HG03432 (cell line): Measurements from ENCODE around the gene TMEM45A.
"Not testable (repeated sequence)": the region's sequence is repeated elsewhere in the genome, so short reads cannot be mapped to it uniquely, and the experiment has no call there.

Experiments used
- ATAC-seq: cut with Tn5 transposase; IDR thresholded peaks from one replicate; pipeline ENCODE4 v1.9.1; 2021; ENCODE audit warnings: mild to moderate bottlenecking, moderate library complexity; ENCODE audit not compliant: unreplicated experiment

The TMEM45A gene

DNA sequence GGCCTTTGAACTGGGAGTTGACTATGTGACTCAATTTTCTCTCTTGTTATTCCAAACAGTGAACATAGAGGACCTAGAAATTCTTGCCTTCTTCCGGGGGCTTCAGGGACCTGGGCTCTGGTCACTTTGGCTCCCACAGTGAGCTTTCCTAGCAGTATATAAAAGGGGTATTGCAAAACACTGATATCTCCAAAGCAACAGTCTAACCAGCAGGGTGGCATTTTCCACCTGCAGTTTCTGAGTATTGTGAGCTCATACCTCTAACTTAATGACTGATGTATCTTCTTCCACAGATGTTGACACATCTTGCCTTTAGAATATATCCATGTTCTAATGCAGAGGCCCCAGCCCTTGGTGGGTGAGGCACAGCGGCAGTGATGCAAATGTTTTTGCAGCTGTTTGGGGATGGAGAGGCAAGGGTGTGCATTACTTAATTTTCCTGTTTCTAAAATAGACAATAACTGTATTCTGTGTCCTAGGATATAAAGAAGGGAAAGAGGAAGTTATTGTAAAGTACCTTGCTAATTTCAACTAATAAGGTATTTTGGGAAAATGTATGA, 71.3 kb downstream of the TMEM45A start:
- ATAC-seq, result no peak

DNA sequence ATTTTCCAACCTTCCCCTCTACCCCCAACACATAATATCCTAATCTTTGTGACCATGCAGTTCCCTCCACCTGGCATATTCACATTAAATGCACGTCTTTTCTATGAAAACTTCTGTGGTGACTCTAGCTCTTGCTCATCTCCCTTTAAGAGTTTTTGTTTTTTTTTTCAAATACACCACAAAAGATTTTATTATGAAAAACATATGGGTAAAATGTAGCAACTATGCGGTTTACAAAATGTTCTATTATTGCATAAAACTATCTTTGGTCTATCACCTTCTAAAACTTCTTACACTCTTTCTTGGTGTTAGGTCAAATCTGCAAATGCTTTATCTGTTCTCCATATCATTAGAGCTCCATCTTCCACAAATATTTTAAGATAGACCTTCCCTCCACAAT, 78.4 kb downstream of the TMEM45A start:
- ATAC-seq, result no peak

- ATAC-seq, result no peak
Measured at GRCh38 chr3:100574536-100574935, 82.1 kb downstream of the TMEM45A start.

GRCh38 chr3:100575704-100576103, 83.3 kb downstream of the TMEM45A start:
- no peak for ATAC-seq

DNA sequence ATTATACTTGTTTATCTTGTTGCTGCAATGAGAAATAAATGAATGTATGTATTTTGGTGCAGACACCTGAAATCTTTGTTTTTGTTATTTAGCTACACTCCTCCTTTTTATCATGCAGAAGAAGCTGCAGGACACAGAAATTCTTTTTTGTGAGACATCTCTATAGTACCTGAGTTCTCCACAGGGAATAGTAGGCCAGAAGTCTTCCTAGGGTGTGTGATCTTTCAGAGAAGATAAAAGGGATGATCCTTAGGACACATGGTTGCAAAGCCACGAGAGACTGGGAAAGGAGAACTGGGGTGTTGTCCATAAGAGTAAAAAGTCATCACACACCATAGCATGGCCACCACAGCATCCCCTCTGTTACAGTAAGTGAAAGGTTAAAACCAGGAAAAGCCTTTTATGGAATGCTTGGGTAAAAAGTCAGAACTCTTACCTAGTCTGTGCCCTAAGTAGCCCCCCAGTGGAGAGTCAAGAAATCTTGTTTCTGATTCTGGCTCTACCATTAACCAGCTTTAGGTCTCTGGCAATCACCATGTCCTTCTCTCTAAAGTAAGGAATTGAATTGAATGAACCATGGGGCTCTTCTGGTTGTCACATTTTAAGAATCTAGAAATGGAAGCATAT, 85.1 kb downstream of the TMEM45A start:
- ATAC-seq, result no peak

DNA sequence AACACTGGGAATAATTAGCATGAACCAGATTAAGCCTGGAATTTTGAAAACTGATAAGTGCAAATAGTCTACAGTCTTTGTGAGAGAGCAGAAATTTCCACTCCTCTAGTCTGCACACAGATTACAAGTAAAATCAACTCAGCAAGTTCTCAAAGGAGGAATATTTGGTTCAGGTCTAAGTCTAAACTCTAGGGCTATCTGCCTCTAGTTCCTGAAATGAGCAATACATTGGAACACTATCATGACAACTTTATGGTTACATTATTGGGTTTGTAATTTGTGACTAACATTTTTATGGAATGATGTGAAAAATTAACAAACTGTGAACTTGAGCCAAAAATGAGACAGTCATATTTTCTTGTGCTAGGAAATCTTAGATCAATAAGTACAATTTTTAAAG, 86.2 kb downstream of the TMEM45A start:
- no peak for ATAC-seq

DNA sequence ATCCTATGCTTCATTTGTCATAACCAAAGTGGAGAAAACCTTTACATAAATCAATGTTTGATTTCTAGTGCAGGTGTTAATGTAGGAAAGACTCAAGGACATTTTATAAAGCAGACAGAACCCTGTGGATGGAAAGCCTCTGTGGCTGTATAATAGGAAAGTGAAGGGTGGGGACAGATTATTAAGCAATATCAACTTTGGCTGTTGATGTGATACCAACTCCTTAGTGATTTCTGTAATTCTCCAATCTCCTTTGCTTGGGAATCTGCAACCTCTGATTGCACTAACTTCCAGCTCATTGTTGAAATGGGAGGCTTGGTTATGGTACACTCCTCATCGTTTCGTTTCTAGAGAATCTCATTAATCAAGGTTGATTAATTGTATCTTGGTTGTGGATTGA, 87.7 kb downstream of the TMEM45A start:
- no peak for ATAC-seq

GRCh38 chr3:100581650-100582049, 89.2 kb downstream of the TMEM45A start:
- ATAC-seq, result no peak

GRCh38 chr3:100582157-100582556, 89.7 kb downstream of the TMEM45A start:
- not testable (repeated sequence) for ATAC-seq

GRCh38 chr3:100584101-100584660, 91.8 kb downstream of the TMEM45A start:
- no peak for ATAC-seq

GRCh38 chr3:100586832-100587231, 94.4 kb downstream of the TMEM45A start:
- ATAC-seq, result no peak

- ATAC-seq, result no peak
Measured at GRCh38 chr3:100588251-100588650, 95.8 kb downstream of the TMEM45A start.

DNA sequence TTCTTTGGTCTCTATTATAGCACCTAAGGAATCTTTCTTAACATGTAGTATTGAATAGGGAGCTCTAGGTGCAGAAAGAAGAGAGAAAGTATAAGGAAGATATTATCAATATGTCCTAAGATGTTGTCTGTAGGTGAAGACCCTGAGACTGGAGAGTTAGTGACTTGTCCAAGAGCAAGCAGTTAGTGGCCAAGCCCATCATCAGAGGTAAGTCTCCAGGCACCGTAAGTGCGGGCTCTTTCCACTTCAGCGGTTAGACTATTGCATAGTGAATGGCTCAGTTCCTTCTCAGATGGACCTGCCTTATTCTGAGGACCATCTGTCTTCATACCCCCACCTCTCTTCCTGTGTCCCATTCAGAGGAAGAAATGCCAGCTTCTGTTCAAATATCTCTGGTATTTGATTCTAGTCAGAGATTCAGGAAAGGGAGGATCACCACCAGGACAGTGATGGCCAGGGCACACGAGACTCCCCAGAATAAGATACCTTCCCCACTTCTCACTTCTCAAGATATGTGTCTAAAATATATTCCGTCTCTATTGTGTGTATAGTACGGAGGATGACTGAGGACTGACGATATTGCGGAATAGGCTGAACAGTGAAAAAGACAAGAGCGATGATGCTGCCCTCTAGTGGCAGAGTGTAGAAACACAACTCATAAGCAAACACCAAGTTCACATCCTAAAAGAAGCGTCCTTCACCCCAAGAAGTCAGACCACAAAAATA, 97.9 kb downstream of the TMEM45A start:
- ATAC-seq, result peak; percentile 89

DNA sequence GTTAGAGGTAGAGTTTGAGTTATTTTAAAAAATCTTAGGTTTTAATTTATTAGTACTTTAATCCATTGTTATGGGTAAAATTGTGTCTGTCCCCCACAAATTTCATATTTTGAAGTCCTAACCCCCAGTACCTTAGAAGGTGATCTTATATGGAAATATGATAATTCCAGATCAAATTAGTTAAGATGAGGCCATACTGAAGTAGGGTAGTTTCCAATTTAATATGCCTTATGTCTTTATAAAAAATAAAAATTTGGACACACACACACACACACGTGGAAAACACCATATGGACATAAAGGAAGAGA, 98.4 kb downstream of the TMEM45A start:
- peak; percentile 6 for ATAC-seq

DNA sequence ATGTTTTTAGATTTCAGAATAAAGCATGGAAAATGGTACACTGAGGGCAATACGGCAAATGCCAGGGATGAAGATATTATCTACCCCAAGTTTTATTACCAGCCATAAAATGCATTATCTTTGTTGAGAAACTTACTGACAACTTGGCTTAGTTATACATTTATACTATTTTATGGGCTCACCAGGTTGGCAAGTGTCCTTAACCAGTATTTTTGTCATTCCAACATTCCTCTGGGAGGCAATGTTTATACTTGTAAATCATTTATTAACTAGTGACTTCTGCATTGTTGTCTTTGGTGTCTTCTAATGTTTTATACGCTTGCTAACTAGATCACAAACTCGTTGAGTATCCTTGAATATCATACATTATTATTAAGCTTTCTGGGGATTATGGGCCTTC, 99.0 kb downstream of the TMEM45A start:
- ATAC-seq, result no peak

- peak; percentile 48 for ATAC-seq
Measured at GRCh38 chr3:100600181-100601042, 108.0 kb downstream of the TMEM45A start.

- peak; percentile 36 for ATAC-seq
Measured at GRCh38 chr3:100602506-100603444, 110.4 kb downstream of the TMEM45A start.

GRCh38 chr3:100603469-100603868, 111.0 kb downstream of the TMEM45A start:
- ATAC-seq, result peak; percentile 30

GRCh38 chr3:100605358-100605757, 112.9 kb downstream of the TMEM45A start:
- ATAC-seq, result no peak

- ATAC-seq, result peak; percentile 79
Measured at GRCh38 chr3:100606894-100607512, 114.6 kb downstream of the TMEM45A start.
